Natural killer cell (primary cell): ENCODE results near the gene DOCK2. TPM values are rescaled to one million over a fixed set of nuclear protein-coding genes. Genes with fewer than 3 reads are reported as not detected.

ENCODE experiments used
- ATAC-seq, 3 donors: fragments of 150-1000 bp in 2 of 3; fragments of 200-7000 bp in 1 of 3; cut with Tn5 transposase; 1 replicate in 1 of 3; 2 replicates in 2 of 3; pipeline ENCODE4 v1.10.0; 2021; ENCODE audit warnings: mild to moderate bottlenecking in 2 of 3, moderate library complexity in 2 of 3
- DNase-seq, 2 donors: peaks; one replicate each; pipeline versions ENCODE4 v3.0.0 to v3.0.0-alpha.2; 2013 to 2021; ENCODE audit warnings: mixed read lengths in 1 of 2
- H3K27ac ChIP-seq: one replicate; pipeline ENCODE4 v1.5.1; 2013; ENCODE audit warnings: mild to moderate bottlenecking, low read length
- H3K27me3 ChIP-seq: one replicate; pipeline ENCODE4 v1.6.1; 2013; ENCODE audit warnings: low read length; ENCODE audit not compliant: control insufficient read depth, insufficient read depth
- H3K36me3 ChIP-seq: one replicate; pipeline ENCODE4 v1.6.1; 2013; ENCODE audit warnings: low read length; ENCODE audit not compliant: control insufficient read depth, insufficient read depth
- H3K4me1 ChIP-seq: one replicate; pipeline ENCODE4 v1.6.1; 2013; ENCODE audit warnings: low read length; ENCODE audit not compliant: control insufficient read depth, insufficient read depth
- H3K4me3 ChIP-seq: one replicate; pipeline ENCODE4 v1.5.1; 2013; ENCODE audit warnings: low read length
- H3K9me3 ChIP-seq: one replicate; pipeline ENCODE4 v1.6.1; 2013; ENCODE audit warnings: low read length; ENCODE audit not compliant: control insufficient read depth, insufficient read depth
- H3K27ac Mint-ChIP-seq, 2 donors: one replicate each; pipeline ENCODE4 v1.8.0; 2022; ENCODE audit warnings: mild to moderate bottlenecking in 2 of 2, mixed read lengths in 2 of 2, moderate library complexity in 1 of 2
- H3K27me3 Mint-ChIP-seq, 2 donors: one replicate each; pipeline ENCODE4 v1.8.0; 2022; ENCODE audit warnings: low read depth in 2 of 2, mixed read lengths in 2 of 2
- H3K36me3 Mint-ChIP-seq: one replicate; pipeline ENCODE4 v1.8.0; 2022; ENCODE audit warnings: mixed read lengths
- H3K4me1 Mint-ChIP-seq, 2 donors: one replicate each; pipeline ENCODE4 v1.8.0; 2022; ENCODE audit warnings: mixed read lengths in 2 of 2
- H3K4me3 Mint-ChIP-seq: one replicate; pipeline ENCODE4 v1.8.0; 2022; ENCODE audit warnings: mild to moderate bottlenecking, moderate library complexity, mixed read lengths
- H3K9me3 Mint-ChIP-seq, 2 donors: one replicate each; pipeline ENCODE4 v1.8.0; 2022; ENCODE audit warnings: mixed read lengths in 2 of 2
- WGBS: methylation state at CpG from one replicate; pipeline ENCODE4 v1.1.7; 2013; ENCODE audit warnings: missing lambda C conversion rate; ENCODE audit not compliant: insufficient coverage; 5-methylcytosine and 5-hydroxymethylcytosine counted together
- intact Hi-C: fragments of 100-400 bp; cut with micrococcal nuclease; formaldehyde crosslinking; loops from one replicate; pipeline ENCODE4 v1.14.2; 2022
- total RNA-seq, 4 donors: library from RNA; stranded (reverse); fragments of 120-200 nt in 1 of 4; gene quantifications; one replicate each; pipeline versions ENCODE4 v1.2.3 to v1.2.4, GENCODE V29; 2013 to 2022
- TF ChIP-seq, protein P1 (sequence below): fragments of 200-600 bp; IDR thresholded peaks from one replicate; pipeline ENCODE4 v1.8.0; 2022; ENCODE audit warnings: antibody characterized with exemption

Gene DOCK2
- total RNA-seq, 3 donors from 2014 or later (not counting 1 experiment from before 2014, with no cell fraction given), result 317 to 361 (median 320) TPM

- Mint-ChIP-seq H3K4me3 (no peak overlapping the region), H3K27me3 (no peaks in the 10 kb centered on the region), H3K27ac (peak overlapping the region in 1 of 2 donors; percentile 1), H3K4me1 (peaks cover 40 to 57% of the 10 kb centered on the region in 2 donors), H3K36me3 (no peaks in the 10 kb centered on the region), H3K9me3 (no peaks in the 10 kb centered on the region)
- no peaks in the 10 kb centered on the region for H3K27me3 ChIP-seq
- WGBS, result 100% methylated on average over 5 of the region's 5 CpGs
- H3K4me3 ChIP-seq, result no peak overlapping the region
- TF ChIP-seq, protein P1, sequence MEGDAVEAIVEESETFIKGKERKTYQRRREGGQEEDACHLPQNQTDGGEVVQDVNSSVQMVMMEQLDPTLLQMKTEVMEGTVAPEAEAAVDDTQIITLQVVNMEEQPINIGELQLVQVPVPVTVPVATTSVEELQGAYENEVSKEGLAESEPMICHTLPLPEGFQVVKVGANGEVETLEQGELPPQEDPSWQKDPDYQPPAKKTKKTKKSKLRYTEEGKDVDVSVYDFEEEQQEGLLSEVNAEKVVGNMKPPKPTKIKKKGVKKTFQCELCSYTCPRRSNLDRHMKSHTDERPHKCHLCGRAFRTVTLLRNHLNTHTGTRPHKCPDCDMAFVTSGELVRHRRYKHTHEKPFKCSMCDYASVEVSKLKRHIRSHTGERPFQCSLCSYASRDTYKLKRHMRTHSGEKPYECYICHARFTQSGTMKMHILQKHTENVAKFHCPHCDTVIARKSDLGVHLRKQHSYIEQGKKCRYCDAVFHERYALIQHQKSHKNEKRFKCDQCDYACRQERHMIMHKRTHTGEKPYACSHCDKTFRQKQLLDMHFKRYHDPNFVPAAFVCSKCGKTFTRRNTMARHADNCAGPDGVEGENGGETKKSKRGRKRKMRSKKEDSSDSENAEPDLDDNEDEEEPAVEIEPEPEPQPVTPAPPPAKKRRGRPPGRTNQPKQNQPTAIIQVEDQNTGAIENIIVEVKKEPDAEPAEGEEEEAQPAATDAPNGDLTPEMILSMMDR, result no peak
- intact Hi-C loops, result no loop called here
- H3K36me3 ChIP-seq, result peaks cover 8% of the 10 kb centered on the region
- peaks cover 2% of the 10 kb centered on the region for H3K4me1 ChIP-seq
- H3K27ac ChIP-seq, result no peak overlapping the region
- ATAC-seq (no peak), DNase-seq (no peak)
- H3K9me3 ChIP-seq, result no peaks in the 10 kb centered on the region
Observed at GRCh38 chr5:169871826-169872490, 234.9 kb downstream of the DOCK2 start.

- DNase-seq, result no peak
- H3K27me3 ChIP-seq, result no peaks in the 10 kb centered on the region
- no peak overlapping the region for H3K4me3 Mint-ChIP-seq
- 95% methylated on average over 3 of the region's 5 CpGs for WGBS
- no peak overlapping the region for H3K4me3 ChIP-seq
- peaks cover 40 to 50% of the 10 kb centered on the region in 2 donors for H3K4me1 Mint-ChIP-seq
- peaks cover 6% of the 10 kb centered on the region for H3K36me3 ChIP-seq
- no peaks in the 10 kb centered on the region for H3K36me3 Mint-ChIP-seq
- no peak for ATAC-seq
- H3K9me3 Mint-ChIP-seq, result no peaks in the 10 kb centered on the region
- H3K4me1 ChIP-seq, result peaks cover 3% of the 10 kb centered on the region
- intact Hi-C loops, result no loop called here
- H3K27ac ChIP-seq, result no peak overlapping the region
- H3K27ac Mint-ChIP-seq, result no peak overlapping the region
- no peaks in the 10 kb centered on the region for H3K9me3 ChIP-seq
- TF ChIP-seq, protein P1, result no peak
- no peaks in the 10 kb centered on the region for H3K27me3 Mint-ChIP-seq
Observed at GRCh38 chr5:169873642-169874041, 236.6 kb downstream of the DOCK2 start.

DNA sequence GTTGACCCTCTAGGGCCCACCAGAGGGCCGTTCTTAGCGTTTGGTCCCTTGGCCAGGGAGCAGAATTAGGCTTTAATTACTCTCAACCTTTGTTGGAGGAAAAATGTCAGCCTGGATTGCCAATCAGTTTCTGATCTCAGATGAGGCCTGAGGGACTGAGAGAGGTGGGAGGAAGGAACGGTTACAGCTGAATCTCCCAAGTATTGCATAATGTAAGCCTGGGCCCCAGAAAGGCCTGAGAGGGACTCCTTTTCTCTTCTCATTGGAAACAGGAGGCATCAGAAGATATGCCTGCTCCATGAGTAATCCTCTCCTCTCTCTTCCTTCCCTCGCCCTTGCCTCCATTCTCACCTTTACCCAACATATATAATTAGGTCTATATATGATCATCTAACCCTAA lies 237.5 kb downstream of the DOCK2 start:
- Mint-ChIP-seq H3K27ac (no peak overlapping the region), H3K36me3 (no peaks in the 10 kb centered on the region)
- DNase-seq, result no peak

More for the DNA sequence above, 237.5 kb downstream of the DOCK2 start:
- Mint-ChIP-seq H3K9me3 (no peaks in the 10 kb centered on the region), H3K27me3 (no peaks in the 10 kb centered on the region), H3K4me1 (peaks cover 44 to 50% of the 10 kb centered on the region in 2 donors), H3K4me3 (no peak overlapping the region)
- ATAC-seq, result no peak
- Histone ChIP-seq H3K27me3 (no peaks in the 10 kb centered on the region), H3K9me3 (no peaks in the 10 kb centered on the region), H3K4me3 (no peak overlapping the region), H3K36me3 (peaks cover 3% of the 10 kb centered on the region), H3K4me1 (peaks cover 6% of the 10 kb centered on the region), H3K27ac (no peak overlapping the region)
- WGBS, result 89% methylated on average over 3 of the region's 4 CpGs
- intact Hi-C loops, result no loop called here
- TF ChIP-seq, protein P1, result no peak
